Activated gamma-delta T cell (primary cell): ENCODE data around the gene GALNS.
"Not testable (repeated sequence)": the region's sequence is repeated elsewhere in the genome, so short reads cannot be mapped to it uniquely, and the experiment has no call there.

Source experiments
- DNase-seq: peaks from one replicate; lab custom pipeline; 2025; lab: John Stamatoyannopoulos, UW

Gene GALNS

GRCh38 chr16:88889702-88890352 lies 33.1 kb upstream of the GALNS start:
- DNase-seq, result not testable (repeated sequence)

- no peak for DNase-seq
Measured at GRCh38 chr16:88888461-88889387, 32.0 kb upstream of the GALNS start.

- DNase-seq, result no peak
Measured at GRCh38 chr16:88888057-88888456, 31.3 kb upstream of the GALNS start.

- DNase-seq, result no peak
Measured at GRCh38 chr16:88886845-88887521, 30.2 kb upstream of the GALNS start.

- no peak for DNase-seq
Measured at GRCh38 chr16:88886420-88886844, 29.7 kb upstream of the GALNS start.

- no peak for DNase-seq
Measured at GRCh38 chr16:88885693-88886280, 29.0 kb upstream of the GALNS start.

- DNase-seq, result no peak
Measured at GRCh38 chr16:88884569-88885271, 28.0 kb upstream of the GALNS start.

GRCh38 chr16:88883946-88884345 lies 27.2 kb upstream of the GALNS start:
- DNase-seq, result no peak

- no peak for DNase-seq
Measured at GRCh38 chr16:88883117-88883895, 26.6 kb upstream of the GALNS start.

GRCh38 chr16:88882358-88883030 lies 25.7 kb upstream of the GALNS start:
- DNase-seq, result no peak

- DNase-seq, result no peak
Measured at GRCh38 chr16:88881675-88882357, 25.1 kb upstream of the GALNS start.

- DNase-seq, result no peak
Measured at GRCh38 chr16:88881007-88881615, 24.4 kb upstream of the GALNS start.

GRCh38 chr16:88880226-88881006 lies 23.7 kb upstream of the GALNS start:
- no peak for DNase-seq

GRCh38 chr16:88879788-88880055 lies 23.0 kb upstream of the GALNS start:
- no peak for DNase-seq

GRCh38 chr16:88878967-88879787 lies 22.4 kb upstream of the GALNS start:
- DNase-seq, result no peak

- no peak for DNase-seq
Measured at GRCh38 chr16:88878356-88878755, 21.6 kb upstream of the GALNS start.

- DNase-seq, result no peak
Measured at GRCh38 chr16:88877564-88878289, 21.0 kb upstream of the GALNS start.
